LoVo (cell line): ENCODE results near the gene SPATA31C1.
"Not testable (repeated sequence)": the region's sequence is repeated elsewhere in the genome, so short reads cannot be mapped to it uniquely, and the experiment has no call there.

Experiments used
- DNase-seq: peaks from one replicate; pipeline ENCODE4 v3.0.0-alpha.2; 2016; ENCODE audit warnings: low spot score

SPATA31C1 gene

DNA sequence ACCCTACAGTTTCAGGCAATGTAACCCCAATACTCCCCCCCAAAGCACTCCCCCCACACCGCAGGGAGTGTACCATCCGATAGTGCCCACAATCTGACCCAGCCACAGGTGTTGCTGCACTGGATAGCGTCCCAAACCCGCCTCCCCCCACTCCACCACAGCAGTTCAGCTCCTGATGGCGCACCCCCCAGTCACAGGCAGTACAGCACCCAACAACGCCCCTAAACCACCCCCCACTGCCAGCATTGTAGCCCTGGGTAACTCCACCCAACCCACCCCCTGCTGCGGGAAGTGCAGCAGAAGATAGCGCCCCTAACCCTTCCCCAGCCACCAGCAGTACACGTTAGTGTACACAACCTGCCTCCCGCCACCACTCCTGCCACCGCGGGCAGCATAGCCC lies 20.6 kb downstream of the SPATA31C1 start:
- not testable (repeated sequence) for DNase-seq

DNA sequence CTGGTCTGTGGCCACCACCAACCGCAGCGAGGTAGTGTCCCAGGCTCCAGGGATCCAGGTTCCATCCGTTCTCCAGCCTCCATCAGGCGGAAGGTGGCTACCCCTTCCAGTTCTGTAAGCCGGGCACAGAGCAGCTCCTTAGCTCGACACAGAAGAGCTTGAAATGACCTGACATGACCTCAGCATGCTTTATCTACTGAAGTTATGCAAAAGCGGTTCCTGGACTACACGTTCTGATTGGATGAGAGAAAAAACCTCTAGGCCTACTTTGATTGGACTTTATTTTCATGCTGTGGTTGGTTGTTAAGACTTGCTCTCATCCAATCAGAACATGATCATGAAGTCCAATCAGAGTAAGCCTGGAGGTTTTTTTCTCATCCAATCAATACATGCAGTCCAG lies 21.3 kb downstream of the SPATA31C1 start:
- DNase-seq, result not testable (repeated sequence)

DNA sequence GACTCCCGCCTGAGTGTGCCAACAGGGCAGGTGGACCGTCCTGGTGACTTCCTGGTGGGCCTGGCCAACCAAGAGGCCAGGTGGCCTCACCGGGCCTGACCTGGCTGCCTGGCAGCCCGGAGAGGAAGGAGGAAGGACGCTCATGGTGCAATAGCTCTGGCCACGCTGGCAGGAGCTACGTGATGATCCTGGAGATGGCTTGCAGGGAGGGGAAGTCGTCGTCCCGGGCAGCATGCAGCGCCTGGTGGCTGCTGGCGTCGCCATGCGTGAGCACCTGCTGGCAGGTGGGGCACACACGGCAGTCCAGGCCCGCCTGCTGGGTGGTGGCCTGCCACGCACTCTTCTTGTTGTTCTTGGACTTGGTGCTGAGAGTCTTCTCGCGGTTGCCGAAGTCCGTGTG lies 26.3 kb downstream of the SPATA31C1 start:
- no peak for DNase-seq

DNA sequence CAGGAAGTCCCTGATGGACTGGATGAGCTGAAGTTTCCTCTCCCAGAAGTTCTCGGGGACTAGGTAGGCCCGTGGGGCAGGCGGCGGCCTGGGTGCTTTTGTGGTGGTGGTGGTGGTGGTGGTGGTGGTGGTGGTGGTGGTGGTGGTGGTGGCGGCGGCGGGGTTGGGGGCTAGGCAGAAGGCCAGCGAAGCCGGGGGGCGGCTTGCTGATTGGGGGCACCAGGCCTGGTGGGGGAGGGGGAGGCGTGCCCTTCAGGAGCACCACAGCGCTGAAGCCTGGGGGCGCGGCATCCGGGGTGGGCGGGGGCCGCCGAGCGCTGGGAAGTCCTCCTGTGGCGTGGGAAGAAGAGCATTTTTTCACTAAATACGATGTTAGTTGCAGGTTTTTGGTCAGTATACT lies 26.9 kb downstream of the SPATA31C1 start:
- no peak for DNase-seq

DNA sequence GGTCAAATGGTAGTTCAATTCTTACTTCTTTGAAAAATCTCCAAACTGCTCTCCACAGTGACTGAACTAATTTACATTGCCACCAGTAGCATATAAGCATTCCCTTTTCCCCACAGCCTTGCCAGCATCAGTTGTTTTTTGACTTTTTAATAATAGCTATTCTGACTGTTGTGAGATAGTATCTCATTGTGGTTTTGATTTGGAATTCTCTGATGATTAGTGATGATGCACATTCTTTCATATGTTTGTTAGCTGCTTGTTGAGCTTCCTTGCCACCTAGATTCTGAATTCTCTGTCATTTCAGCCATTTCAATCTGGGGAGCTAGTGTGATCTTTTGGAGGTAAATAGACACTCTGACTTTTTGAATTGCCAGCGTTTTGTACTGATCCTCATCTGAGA lies 32.5 kb downstream of the SPATA31C1 start:
- no peak for DNase-seq

DNA sequence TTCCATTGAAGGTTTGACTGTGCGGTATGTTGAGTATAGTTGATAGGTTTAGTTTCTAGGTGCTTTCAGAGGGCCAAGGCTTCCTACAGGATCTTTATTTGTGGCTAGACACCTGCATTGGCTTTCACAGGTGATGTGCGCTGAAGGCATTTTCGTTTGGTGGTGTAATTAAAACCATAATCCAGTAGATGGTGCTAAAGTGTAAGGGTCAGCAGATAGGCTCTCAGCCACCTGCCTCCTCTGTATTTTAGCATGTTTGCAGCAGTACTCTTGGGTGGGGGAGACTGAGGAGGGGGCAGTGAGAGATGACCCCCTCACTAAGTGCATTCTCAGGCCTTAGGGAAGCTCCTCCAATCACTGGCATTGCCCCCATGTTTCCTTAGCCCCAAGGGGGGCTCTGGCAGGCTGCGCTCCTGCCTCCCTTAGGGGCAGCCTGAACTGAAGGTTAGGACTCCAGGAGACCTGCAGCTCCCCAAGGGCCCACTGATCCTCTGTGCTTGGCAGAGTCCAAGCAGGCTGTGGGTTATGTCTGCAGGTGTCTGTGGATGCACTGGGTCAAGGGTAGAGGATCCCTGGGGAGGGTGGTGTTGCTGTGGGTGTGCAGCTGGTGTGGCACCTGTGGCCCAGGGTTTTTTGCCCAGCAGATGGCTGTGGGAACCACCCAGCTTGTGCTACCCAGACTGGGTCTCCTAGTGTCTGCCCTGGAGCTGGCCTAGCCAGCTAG lies 33.2 kb downstream of the SPATA31C1 start:
- DNase-seq, result peak; percentile 59

DNA sequence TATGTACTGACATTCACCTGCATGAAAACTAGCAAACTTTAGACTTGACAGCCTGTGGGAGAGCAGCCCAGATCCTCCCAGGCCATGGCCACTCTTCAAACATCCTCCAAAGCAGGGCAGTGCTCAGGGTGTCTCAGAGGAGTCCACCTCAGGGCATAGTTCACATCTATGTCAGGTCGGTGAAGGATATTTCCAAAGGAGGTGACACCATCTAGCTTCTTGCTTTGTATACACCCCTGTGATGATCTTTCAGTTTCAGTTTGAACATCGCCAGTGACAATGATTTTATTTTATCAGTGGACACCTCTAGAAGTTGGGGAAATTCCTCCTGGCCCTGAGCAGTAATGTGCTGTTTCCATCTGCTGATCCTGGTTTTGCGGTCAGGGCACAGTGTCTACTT lies 36.5 kb downstream of the SPATA31C1 start:
- DNase-seq, result no peak

DNA sequence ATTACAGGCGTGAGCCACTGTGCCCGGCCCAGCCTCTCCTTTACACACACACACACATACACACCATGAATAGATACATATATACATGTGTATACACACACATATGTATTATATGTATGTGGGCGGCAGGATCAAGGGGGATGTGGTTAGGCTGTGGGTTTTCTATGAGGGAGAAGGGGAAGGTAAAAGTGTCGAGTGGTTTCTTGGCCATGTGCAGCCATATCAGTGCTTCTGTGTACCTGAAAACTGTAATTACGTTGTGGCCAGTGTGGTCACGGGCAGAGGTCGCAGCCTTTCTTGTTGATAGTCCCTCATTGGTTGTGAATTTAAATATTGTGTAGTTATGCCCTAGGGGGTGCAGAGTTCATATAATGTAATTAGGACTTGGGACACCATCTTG lies 40.1 kb downstream of the SPATA31C1 start:
- DNase-seq, result no peak

DNA sequence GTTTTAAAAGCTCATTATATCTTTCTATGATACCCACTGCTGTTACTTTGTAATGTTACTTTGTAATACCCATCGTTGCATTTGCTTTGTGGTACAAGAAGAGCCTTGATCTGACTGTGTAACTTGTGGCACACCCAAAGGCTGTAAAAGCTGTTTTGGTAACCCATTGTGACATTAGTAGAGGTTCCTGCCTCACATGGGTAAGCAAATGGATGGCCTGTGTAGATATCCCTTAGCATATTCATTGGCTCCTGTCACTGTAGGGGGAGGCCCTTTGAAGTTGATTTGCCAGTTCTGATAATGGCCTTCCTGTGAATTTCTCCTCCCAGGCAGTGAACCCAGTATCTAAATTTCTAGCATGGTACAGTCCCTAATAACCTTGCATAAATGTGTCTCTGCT lies 40.8 kb downstream of the SPATA31C1 start:
- no peak for DNase-seq

DNA sequence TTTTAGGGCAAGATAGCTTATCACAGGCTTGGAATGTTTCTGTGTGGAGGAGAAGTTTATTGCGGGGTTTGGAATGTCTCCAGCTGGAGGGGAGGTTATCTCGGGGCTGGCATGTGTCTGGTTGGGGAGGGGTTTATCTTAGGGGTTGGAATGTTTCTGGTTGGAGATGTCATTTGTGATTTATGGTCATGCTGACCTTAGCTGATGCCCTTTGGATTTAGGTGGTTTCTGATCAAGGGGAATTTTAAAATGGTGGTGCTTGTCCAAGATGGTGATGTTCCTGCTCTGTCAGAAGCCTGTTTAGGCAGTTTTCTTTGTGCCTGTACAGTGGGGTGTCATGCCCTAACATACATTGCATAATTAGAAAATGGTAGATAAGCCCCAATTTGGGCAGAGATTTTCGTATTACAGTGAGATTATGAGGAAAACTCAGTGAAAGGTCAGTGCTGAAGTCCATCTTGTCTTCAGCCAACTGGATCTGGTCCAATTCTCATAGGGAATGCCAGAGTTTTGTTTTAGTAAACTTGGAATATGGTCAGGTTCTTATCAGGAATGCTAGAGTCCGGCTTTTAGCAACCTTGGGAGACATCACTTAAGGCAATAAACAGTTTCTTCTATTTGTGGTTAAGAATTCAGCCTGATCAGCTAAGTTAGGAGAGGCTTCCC lies 42.3 kb downstream of the SPATA31C1 start:
- peak; percentile 70 for DNase-seq

DNA sequence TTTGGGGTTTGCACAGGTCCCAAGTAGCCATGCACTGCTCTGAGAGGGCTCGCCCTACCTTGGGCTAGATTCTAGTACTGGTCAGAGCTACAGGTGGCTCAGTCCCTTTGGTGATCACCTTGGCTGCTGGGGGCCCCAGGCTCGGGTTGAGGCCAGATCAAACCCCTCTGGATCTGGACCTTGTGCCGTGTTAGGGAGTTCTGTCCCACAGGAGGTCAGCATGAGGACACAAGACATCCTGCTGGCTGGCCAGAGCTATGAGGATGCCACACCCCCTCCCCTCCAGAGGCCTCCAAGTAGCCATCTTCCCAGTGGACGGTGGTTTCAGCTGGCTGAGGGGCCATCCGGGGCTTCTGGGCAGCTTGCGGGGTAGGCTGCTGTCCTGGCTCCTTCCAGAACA lies 46.0 kb downstream of the SPATA31C1 start:
- no peak for DNase-seq

DNA sequence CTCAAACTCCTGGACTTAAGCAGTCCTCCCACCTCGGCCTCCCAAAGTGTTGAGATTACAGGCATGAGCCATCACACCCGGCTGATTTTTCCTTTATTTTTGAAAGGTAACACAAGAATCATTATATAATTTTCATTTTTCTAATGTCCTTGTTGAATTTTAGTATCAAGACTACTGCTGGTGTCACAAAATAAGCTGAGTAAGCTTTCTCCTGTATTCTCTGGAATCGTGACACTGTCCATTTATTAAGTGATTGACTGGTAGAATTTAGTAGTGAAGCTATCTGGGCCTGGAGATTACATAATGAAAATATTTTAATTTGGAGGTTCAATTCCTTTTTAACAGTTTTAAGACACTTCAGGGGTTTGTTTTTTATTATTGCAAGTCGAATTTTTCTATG lies 47.1 kb downstream of the SPATA31C1 start:
- DNase-seq, result no peak

DNA sequence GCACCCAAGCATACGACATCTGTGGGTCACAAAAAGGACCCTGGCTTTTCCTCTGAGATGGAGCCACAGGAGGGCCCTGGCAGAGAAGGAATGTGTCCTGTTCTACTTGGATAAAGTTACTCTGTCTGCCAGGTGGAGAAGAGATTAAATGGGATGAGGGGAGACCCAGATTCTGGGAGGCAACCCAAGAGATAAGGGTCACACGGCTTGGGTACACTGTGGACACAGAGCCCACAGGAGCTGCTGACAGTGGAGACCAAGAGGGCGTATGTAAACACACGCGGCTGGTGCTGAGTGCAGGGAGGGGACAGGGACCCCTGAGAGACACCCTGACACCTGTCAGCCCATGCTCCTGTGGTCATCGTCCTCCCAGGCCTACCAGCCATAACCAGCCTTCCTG lies 50.4 kb downstream of the SPATA31C1 start:
- DNase-seq, result no peak

DNA sequence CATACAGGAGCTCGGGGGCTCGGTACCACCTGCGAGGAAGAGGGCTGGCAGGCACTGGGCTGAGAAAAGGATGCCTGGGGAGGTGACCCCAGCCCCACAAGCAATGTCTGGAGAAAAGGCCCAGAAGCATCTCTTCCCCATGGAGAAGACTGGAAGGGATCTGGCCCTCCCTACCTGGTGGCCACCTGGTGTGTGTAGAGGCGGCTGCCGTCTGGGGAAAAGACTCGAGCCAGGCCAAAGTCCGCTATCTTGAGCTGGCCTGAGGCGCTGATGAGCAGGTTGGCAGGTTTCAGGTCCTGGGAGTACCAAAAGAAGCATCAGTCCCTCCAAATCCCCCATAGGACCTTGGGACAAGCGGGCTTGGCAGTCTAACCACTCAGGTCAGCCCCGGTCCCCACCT lies 52.8 kb downstream of the SPATA31C1 start:
- no peak for DNase-seq

DNA sequence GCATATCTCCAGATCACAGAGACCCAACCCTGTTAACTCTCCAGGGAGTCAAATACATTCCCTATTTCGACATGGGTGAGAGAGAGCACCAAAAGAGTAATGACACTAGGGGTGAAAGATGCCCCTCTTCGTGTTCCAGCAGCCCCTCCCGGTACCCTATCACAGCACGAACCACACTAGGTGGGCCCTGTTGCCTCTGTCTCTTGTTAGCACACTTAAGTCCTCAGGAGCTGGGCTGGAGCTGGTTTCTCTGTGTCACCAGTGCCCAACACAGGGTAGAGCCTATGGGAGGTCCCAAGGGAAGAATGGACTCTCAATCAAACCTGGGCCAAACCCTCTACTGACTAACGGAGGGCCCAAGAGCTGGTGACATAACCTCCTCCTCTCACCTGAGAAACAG lies 55.4 kb downstream of the SPATA31C1 start:
- no peak for DNase-seq
